OCI-LY7 (cell line): ENCODE results near the gene SPACDR.

Experiments used
- CTCF ChIP-seq: fragments of 200-600 bp; sonication (generic); conservative IDR thresholded peaks from 2 replicates; pipeline ENCODE4 v1.5.1; 2014; ENCODE audit warnings: mild to moderate bottlenecking, antibody characterized with exemption, low read length, moderate library complexity, mixed read lengths
- EZH2phosphoT487 ChIP-seq: fragments of 200-600 bp; sonication (generic); IDR thresholded peaks from 2 replicates; pipeline ENCODE4 v1.6.1; 2018; ENCODE audit warnings: low read depth, borderline replicate concordance, mild to moderate bottlenecking, mixed run types, antibody characterized with exemption, low read length, moderate library complexity, mixed read lengths

GRCh38 chr7:100425347-100425746, 38.7 kb downstream of the SPACDR start:
- no peak for TF ChIP-seq CTCF
- TF ChIP-seq EZH2phosphoT487, result no peak
